HG02840 (cell line): ENCODE measurements around the gene TIMP3.

Experiments used
- ATAC-seq: cut with Tn5 transposase; IDR thresholded peaks from one replicate; pipeline ENCODE4 v1.9.1; 2021; ENCODE audit warnings: mild to moderate bottlenecking, moderate library complexity, moderate number of reproducible peaks; ENCODE audit not compliant: unreplicated experiment, low FRiP score

TIMP3 gene

DNA sequence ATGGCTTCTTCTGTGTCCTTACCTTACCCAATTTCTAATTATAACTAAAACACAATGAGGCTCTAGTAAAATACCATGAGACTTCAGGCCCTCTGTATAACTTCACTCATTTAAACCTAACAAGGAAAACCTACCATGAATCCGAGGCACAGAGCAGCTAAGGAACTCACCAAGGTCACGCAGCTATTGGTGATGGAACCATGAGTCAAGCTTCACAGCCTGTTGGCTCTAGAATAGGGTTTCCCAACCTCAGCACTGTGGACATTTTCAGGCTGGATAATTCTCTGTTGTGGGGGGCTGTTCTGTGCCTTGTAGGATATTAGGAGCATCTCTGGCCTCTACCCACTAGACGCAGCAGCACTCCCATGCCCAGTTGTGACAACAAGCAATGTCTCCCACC lies 75.7 kb downstream of the TIMP3 start:
- ATAC-seq = no peak

- ATAC-seq = no peak
Observed at GRCh38 chr22:32879550-32879949, 78.0 kb downstream of the TIMP3 start.

DNA sequence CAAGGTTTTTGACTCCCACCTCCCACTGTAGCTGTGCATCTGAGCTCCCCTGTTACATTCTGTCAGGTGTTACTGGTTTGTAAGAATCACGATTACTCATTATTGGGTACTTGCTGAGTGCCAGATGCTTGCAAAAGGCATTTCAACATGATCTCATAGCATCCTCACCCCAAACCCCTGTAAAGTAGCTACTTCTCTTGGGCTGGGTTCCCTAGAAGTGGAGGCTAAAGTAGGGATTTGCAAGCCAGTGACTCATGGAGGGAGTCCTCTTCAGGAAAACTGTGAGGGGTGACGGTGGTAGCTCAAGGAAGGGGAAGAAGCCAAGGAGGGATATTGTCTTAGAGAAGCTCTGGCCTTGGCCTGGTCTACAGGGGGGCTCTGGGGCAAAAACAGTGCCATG lies 78.6 kb downstream of the TIMP3 start:
- no peak for ATAC-seq

DNA sequence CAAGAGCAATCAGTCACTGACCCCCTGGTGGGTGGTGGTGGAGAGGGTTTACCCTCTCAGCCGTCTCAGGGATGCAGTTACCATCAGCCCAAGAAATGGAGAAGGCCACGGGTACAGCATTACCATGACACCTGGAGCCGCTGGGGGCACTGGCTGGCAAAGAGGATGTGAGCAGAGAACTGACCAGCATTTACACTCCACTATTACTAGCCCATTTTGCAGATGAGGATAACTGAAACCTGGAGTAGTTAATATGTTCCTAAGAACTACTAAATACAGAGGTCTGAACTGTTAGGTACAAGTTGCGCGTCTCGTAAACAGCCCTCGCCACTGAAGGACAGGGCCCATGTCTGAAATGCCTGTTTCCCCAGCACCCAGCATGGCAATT lies 79.0 kb downstream of the TIMP3 start:
- ATAC-seq = no peak

- no peak for ATAC-seq
Observed at GRCh38 chr22:32880893-32881596, 79.5 kb downstream of the TIMP3 start.

DNA sequence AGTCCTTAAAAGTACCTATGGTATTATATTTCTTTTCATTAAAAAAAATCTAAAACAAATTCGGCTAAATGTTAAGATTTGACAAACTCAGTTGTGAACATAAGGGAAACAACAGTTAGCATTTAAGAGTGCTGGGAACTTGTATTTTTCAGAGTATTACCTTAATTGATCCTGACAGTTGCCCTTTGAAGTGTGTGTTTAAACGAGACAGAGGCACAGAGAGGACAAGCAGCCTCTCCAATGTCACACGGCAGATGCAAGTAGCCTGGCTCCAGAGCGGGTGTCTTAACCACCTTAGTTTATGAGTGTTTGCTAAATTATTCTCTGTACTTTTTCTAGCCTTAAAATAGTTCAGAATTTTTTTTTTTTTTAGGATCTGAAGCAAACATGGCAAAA lies 80.9 kb downstream of the TIMP3 start:
- ATAC-seq = no peak

GRCh38 chr22:32882774-32883530 lies 81.4 kb downstream of the TIMP3 start:
- no peak for ATAC-seq

DNA sequence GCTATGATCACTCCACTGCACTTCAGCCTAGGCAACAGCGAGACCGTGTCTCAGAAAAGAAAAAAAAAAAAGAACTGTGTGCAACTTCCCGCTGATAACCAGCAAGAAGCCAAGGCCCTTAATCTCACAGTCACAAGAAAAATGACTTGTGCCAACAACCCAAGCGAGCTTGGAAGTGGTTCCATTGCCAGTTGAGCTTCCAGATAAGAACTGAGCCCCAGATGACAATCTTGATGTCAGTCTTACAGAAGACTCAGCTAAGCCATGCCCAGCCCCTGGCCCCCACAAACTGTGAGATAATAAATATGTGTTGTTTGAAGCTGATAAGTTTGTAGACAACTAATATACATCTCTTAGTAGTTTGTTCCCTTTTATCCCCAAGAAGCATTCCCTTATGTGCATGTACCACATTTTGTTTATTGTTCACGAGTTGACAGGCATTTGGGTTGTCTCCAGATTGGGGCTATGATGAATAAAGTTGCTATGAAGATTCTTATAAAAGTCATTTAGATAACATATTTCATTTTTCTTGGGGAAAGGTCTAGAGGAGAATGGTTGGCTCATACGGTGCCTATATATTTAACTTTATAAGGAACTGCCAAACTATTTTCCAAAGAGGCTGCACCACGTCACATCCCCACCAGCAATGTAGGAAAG lies 85.9 kb downstream of the TIMP3 start:
- no peak for ATAC-seq

GRCh38 chr22:32888976-32889375 lies 87.5 kb downstream of the TIMP3 start:
- no peak for ATAC-seq

- ATAC-seq = no peak
Observed at GRCh38 chr22:32896891-32897290, 95.4 kb downstream of the TIMP3 start.

DNA sequence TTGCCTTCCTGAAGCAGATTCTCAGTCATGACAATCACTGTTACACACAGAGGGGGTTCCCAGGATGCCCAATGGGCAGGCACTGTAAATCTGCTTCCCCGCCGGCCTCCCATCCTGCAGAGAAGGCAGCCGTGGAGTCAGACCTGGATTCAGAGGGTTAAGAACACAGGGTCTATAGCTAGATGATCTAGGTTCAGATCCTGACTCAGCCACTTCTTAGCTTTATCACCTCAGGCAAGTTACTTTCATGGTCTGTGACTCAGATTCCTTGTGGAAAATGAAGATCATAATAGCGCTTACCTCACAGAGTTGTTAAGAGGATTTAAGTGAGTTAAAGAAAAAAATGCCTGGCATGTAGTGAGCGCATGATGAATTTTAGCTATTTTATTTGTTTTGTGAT lies 95.9 kb downstream of the TIMP3 start:
- no peak for ATAC-seq

DNA sequence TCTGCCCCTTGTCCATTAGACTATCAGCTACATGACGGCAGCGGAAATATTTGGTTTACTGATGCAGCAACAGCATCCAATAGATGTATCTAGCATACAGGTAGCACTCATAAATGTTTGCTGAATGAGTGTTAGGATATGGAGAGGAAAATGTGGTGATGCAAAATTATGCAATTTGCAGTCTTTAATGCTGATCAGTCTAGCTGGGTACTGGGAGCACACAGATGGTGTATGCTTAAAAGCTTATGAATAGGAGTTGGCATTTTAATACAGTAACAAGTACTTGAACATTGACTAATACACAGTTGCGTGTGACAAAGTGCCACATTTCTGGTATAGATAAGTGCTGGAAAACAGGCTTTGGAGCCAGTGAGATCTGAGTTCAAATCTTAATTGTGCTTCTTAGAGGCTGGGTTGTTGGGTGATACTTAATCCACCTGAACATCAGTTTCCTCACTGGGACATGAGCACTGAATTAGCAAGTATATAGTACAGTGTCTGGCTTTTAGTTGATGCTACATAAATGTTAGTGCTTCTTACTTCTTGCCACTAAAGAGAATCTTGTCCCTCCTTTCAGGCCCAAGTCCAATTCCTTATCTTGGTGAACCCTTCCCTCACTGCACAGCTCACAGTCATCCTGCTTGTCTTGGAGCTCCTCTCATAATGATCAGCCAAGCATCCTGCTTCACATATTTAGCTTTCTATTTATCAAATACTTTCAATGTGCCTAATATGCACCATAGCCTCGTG lies 99.6 kb downstream of the TIMP3 start:
- ATAC-seq = no peak

- ATAC-seq = no peak
Observed at GRCh38 chr22:32901925-32902324, 100.4 kb downstream of the TIMP3 start.

- ATAC-seq = no peak
Observed at GRCh38 chr22:32903507-32903906, 102.0 kb downstream of the TIMP3 start.

DNA sequence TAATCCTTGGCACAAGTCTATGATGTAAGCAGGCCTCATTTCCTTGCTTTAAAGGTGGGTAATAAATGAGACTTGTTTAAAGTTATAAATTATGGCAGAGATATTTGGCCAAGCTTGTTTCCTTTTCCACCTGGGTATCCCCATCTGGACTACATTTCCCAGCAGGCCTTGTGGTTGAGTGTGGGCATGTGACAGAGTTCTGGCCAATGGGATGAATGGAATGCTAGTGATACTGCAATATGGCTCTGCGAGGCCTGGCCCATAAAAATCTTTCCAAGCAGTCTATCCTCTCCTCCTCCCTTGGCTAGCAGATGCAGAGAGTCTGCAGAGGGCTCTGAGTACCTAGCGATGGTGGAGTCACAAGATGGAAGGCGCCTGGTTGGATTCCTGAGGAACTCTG lies 102.5 kb downstream of the TIMP3 start:
- ATAC-seq = no peak

DNA sequence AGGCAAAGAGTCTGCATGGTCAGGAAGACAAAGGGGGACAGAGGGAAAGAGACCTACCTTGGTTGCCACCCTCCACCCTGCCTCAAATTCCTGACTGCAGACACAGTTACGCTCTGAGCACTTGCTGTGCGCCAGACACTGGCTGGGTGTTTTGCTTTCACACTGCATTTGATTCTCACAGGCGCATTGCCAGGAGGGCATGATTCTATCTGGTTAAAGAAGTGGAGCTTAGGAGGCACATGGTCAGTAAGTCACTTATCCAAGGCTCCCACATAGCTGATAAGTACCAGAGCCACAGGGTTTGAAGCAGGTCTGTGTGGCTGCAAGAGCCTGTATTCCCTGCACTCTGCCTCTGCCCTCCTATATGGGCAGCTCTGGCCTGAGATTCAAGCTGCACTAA lies 103.9 kb downstream of the TIMP3 start:
- ATAC-seq = no peak

DNA sequence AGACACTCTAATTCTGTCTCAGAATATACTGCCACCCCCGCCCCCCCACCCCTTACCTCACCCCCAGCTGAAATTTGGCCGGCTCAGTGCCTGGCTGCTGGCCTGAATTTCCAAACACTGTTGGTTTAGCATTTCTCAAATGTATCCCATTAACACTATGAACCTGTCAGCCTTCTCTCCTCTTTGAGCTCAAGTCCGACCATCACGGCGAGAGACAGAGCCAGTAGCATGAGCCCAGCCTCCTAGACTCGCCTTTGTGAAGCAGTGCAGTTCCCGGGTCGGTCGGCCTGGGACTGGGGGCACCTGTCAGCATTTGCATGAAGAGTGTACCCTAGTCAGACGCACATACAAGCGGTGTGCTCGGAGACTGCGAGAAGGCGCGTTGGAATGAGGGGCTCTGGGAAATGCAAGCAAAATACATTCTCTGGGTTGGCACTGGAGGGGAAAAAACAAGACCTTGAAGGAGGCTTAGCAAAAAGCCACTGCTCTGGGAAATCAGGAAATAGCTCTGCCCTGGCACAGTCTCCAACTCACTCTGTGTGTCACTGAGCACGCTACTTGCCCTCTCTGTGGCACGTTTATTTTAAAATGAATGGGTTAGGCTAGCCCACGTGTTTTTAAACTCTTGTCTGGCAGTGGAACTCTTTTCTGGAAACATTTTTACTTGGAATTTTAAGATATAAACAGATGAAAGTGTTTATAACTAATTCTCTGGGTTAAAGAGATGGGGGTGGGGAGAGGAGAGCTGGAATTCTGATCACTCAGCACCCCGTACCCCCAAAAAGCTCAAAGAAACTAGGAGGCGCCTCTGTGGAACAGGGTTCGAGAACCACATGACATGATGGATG lies 108.3 kb downstream of the TIMP3 start:
- ATAC-seq = no peak

- ATAC-seq = no peak
Observed at GRCh38 chr22:32910429-32910772, 108.9 kb downstream of the TIMP3 start.

GRCh38 chr22:32911503-32911902 lies 110.0 kb downstream of the TIMP3 start:
- no peak for ATAC-seq
